DND-41 (cell line): ENCODE measurements around the gene CCDC78.

ENCODE experiments used
- EZH2 ChIP-seq: IDR thresholded peaks from 3 replicates; pipeline ENCODE4 v1.6.1; 2012; ENCODE audit warnings: borderline replicate concordance, low read depth, mild to moderate bottlenecking, moderate library complexity, low read length, inconsistent platforms; ENCODE audit not compliant: severe bottlenecking
- TF ChIP-seq, protein P1 (sequence below): IDR thresholded peaks from 2 replicates; pipeline ENCODE4 v1.5.1; 2012; ENCODE audit warnings: borderline replicate concordance, low read length, moderate library complexity, mild to moderate bottlenecking; ENCODE audit not compliant: poor library complexity, severe bottlenecking; ENCODE audit errors: extremely low read depth

DNA sequence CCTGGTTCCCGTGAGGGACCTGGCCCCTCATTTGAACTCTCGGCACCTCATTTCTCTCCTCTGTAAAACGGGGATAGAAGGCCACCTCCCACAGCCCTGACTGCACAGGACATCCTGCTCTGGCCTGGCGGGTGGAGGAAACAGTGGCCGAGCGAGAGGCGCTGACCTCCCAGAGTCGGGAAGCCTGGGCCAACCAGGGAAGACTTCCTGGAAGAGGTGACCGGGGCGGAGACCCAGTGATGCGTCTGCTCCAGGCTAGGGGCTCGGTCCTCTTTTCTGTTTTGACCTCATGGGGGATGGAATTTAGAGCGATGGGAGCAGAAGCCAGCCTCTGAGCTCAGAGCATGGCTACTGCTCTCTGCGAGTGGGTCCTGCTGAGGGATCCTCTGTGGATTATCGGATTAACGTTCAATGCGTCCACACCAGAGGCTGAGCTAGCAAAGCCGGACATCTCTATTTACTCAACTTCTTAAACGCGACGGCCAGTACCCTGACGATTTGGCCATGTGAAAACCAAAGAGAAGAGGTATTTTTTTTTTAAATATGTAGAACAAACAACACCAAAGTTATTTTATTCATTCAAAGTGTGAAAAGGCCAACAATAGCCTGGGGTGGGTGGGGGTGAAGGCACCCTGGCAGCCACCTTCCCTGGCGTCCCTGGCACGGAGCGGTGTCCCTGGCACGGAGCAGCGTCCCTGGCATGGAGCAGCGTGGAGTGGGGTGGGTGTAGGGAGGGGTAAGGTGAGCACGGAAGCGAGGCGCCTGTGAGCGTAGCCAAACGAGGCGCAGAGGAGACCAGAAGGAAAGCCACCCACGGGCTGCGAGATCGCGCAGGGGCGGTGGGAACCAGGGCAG, 25.1 kb upstream of the CCDC78 start:
- TF ChIP-seq, protein P1, sequence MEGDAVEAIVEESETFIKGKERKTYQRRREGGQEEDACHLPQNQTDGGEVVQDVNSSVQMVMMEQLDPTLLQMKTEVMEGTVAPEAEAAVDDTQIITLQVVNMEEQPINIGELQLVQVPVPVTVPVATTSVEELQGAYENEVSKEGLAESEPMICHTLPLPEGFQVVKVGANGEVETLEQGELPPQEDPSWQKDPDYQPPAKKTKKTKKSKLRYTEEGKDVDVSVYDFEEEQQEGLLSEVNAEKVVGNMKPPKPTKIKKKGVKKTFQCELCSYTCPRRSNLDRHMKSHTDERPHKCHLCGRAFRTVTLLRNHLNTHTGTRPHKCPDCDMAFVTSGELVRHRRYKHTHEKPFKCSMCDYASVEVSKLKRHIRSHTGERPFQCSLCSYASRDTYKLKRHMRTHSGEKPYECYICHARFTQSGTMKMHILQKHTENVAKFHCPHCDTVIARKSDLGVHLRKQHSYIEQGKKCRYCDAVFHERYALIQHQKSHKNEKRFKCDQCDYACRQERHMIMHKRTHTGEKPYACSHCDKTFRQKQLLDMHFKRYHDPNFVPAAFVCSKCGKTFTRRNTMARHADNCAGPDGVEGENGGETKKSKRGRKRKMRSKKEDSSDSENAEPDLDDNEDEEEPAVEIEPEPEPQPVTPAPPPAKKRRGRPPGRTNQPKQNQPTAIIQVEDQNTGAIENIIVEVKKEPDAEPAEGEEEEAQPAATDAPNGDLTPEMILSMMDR, result no peak
- TF ChIP-seq EZH2, result no peak
